ENCODE measurements around the gene UBE2H. TPM values are rescaled to one million over a fixed set of nuclear protein-coding genes. Genes with fewer than 3 reads are reported as not detected.

Gene UBE2H
- total and polyA plus RNA-seq, 2 of the 4 experiments (the other 2 are of a cell fraction), result 34.6 to 49.4 TPM

DNA sequence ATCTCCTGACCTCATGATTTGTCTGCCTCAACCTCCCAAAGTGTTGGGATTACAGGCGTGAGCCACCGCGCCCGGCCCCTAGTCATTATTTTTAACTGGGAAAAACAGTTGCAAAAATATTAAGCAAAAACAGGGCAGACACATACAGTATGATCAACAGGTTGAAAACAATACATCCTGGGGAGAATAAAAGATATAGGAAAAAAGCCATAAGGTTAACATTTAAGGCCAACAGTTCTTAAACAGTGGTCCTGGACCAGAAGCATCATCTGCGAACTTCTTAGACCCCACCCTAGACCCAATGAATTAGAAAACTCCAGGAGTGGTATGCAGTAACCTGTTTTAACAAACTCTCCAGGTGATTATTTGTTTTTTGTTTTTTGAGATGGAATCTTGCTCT is 6.5 kb downstream of the UBE2H start:
- Histone ChIP-seq H3K14ac (replicated peaks; ENCODE audit: low read depth, low read length) (no peak overlapping the region), H2AK5ac (ENCODE audit: low read depth, low read length) (no peak overlapping the region), H3K18ac (ENCODE audit: low read depth, low read length) (no peak overlapping the region), H3K9me3 (ENCODE audit: control insufficient read depth, insufficient read depth, low read length) (no peaks in the 10 kb centered on the region), H3K4me3 (ENCODE audit: insufficient read depth, low read depth, low read length) (no peak overlapping the region), H3K4ac (ENCODE audit: low read depth, low read length) (no peak overlapping the region), H3K79me1 (ENCODE audit: low read depth in 1 of 2, low read length in 2 of 2) (peaks cover 5 to 47% of the 10 kb centered on the region in 2 experiments; a peak in 3 of 4 replicates), H3K9ac (ENCODE audit: low read depth, low read length) (no peak overlapping the region), H2BK15ac (ENCODE audit: low read depth, low read length) (no peak overlapping the region), H3K4me2 (ENCODE audit: low read depth, low read length) (no peak overlapping the region), H2AFZ (replicated peaks; ENCODE audit: low read length, poor library complexity) (no peak overlapping the region), H4K5ac (ENCODE audit: low read depth, low read length) (no peak overlapping the region), H4K8ac (ENCODE audit: low read depth in 2 of 2, low read length in 2 of 2) (no peak overlapping the region), H3K27ac (ENCODE audit: insufficient read depth, low read length) (no peak overlapping the region), H3K36me3 (ENCODE audit: control insufficient read depth, insufficient read depth, low read length) (peaks cover 8% of the 10 kb centered on the region), H2BK20ac (ENCODE audit: low read depth, low read length) (no peak overlapping the region), H4K20me1 (ENCODE audit: insufficient read depth, low read length) (peaks cover 85% of the 10 kb centered on the region), H2BK120ac (ENCODE audit: low read depth, low read length) (no peak overlapping the region), H2AK9ac (replicated peaks; ENCODE audit: low read depth, low read length, poor library complexity) (no peak overlapping the region), H3K23ac (ENCODE audit: low read depth, low read length) (no peak overlapping the region), H2BK5ac (ENCODE audit: low read depth, low read length, poor library complexity, severe bottlenecking) (no peak overlapping the region), H3K4me1 (ENCODE audit: control insufficient read depth, insufficient read depth, low read length) (peaks cover 6% of the 10 kb centered on the region), H4K91ac (ENCODE audit: insufficient read depth, low read depth, low read length) (no peak overlapping the region), H3K27me3 (ENCODE audit: control insufficient read depth, insufficient read depth, low read length) (no peaks in the 10 kb centered on the region), H3K56ac (ENCODE audit: extremely low read depth, insufficient read depth, low read length) (no peak overlapping the region), H3K9me1 (ENCODE audit: insufficient read depth, low read length) (no peaks in the 10 kb centered on the region; the same call in 1 of the 2 replicates)
- dilution Hi-C loops (cut with HindIII; ENCODE audit: low sequenced_read_pairs, unreplicated experiment) (no loop called here), intact Hi-C loops (cut with micrococcal nuclease) (loop anchor here (5.0 kb wide), 1 partner anchor 39 kb away; no protein-coding TSS in a partner anchor), in situ Hi-C loops (cut with MboI; ENCODE audit: low sequenced_read_pairs) (no loop called here)
- no peak for TF ChIP-seq BHLHE40 (IDR thresholded peaks at IDR 0.05; ENCODE audit: low read depth, low read length)
- TF ChIP-seq, protein P1, sequence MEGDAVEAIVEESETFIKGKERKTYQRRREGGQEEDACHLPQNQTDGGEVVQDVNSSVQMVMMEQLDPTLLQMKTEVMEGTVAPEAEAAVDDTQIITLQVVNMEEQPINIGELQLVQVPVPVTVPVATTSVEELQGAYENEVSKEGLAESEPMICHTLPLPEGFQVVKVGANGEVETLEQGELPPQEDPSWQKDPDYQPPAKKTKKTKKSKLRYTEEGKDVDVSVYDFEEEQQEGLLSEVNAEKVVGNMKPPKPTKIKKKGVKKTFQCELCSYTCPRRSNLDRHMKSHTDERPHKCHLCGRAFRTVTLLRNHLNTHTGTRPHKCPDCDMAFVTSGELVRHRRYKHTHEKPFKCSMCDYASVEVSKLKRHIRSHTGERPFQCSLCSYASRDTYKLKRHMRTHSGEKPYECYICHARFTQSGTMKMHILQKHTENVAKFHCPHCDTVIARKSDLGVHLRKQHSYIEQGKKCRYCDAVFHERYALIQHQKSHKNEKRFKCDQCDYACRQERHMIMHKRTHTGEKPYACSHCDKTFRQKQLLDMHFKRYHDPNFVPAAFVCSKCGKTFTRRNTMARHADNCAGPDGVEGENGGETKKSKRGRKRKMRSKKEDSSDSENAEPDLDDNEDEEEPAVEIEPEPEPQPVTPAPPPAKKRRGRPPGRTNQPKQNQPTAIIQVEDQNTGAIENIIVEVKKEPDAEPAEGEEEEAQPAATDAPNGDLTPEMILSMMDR (conservative IDR thresholded peaks at IDR 0.05; ENCODE audit: low read depth, low read length), result no peak
- TF ChIP-seq RAD21 (IDR thresholded peaks at IDR 0.05; ENCODE audit: low read length), result no peak
- no peak for ATAC-seq (ENCODE audit: low read depth)
- CTCF ChIA-PET, result no interaction called here
- DNase-seq, result no peak
- POLR2A ChIA-PET (ENCODE audit: unreplicated experiment), result no interaction called here
- WGBS, 2 experiments (ENCODE audit: extremely low coverage in 2 of 2, insufficient read length in 1 of 2), result no CpG with 5 or more reads among the region's 5 CpGs
- BruUV-seq (replicated peaks), result no TSS peak

Measured in IMR-90 (cell line).